HepG2 (cell line): ENCODE measurements around the gene DSTYK. TPM values are rescaled to one million over a fixed set of nuclear protein-coding genes. Genes with fewer than 3 reads are reported as not detected.

Experiments
- BORCS8-MEF2B ChIP-seq: sonication (generic); formaldehyde crosslinking; IDR thresholded peaks from 2 replicates; pipeline ENCODE4 v1.8.0; 2022; ENCODE audit warnings: mild to moderate bottlenecking, missing genetic modification reagents
- E2F5 ChIP-seq: sonication (generic); formaldehyde crosslinking; conservative IDR thresholded peaks from 2 replicates; pipeline ENCODE4 v1.4.0; 2020; ENCODE audit warnings: missing genetic modification reagents
- FOXJ3 ChIP-seq: sonication (generic); formaldehyde crosslinking; IDR thresholded peaks from 2 replicates; pipeline ENCODE4 v1.4.0; 2020; ENCODE audit warnings: missing genetic modification reagents, mild to moderate bottlenecking, borderline replicate concordance
- FOXK1 ChIP-seq: sonication (generic); formaldehyde crosslinking; IDR thresholded peaks from 2 replicates; pipeline ENCODE4 v1.4.0; 2020; ENCODE audit warnings: low read depth, missing genetic modification reagents, borderline replicate concordance
- HNRNPK ChIP-seq: fragments of 200-400 bp; formaldehyde crosslinking; IDR thresholded peaks from 2 replicates; pipeline ENCODE4 v1.6.1; 2018; ENCODE audit warnings: low read length, low read depth, moderate library complexity, mild to moderate bottlenecking; ENCODE audit not compliant: poor library complexity, severe bottlenecking
- HOXD1 ChIP-seq: sonication (generic); formaldehyde crosslinking; IDR thresholded peaks from 2 replicates; pipeline ENCODE4 v1.5.0; 2020; ENCODE audit warnings: missing genetic modification reagents
- NAIF1 ChIP-seq: sonication (generic); formaldehyde crosslinking; IDR thresholded peaks from 2 replicates; pipeline ENCODE4 v1.5.0; 2020; ENCODE audit warnings: mild to moderate bottlenecking, missing genetic modification reagents, borderline replicate concordance
- NCOA2 ChIP-seq: sonication (generic); formaldehyde crosslinking; IDR thresholded peaks from 2 replicates; pipeline ENCODE4 v1.8.0; 2022; ENCODE audit warnings: inconsistent platforms
- NFYB ChIP-seq: sonication (generic); formaldehyde crosslinking; IDR thresholded peaks from 2 replicates; pipeline ENCODE4 v1.4.0; 2020; ENCODE audit warnings: missing genetic modification reagents
- PAX8 ChIP-seq: sonication (generic); formaldehyde crosslinking; IDR thresholded peaks from 2 replicates; pipeline ENCODE4 v1.8.0; 2022; ENCODE audit warnings: mild to moderate bottlenecking, missing genetic modification reagents, borderline replicate concordance
- SMAD1 ChIP-seq: sonication (generic); formaldehyde crosslinking; IDR thresholded peaks from 2 replicates; pipeline ENCODE4 v1.4.0; 2020; ENCODE audit warnings: missing genetic modification reagents, low read depth, mild to moderate bottlenecking, borderline replicate concordance
- SP4 ChIP-seq: sonication (generic); formaldehyde crosslinking; IDR thresholded peaks from 2 replicates; pipeline ENCODE4 v1.8.1; 2023; ENCODE audit warnings: mild to moderate bottlenecking, missing genetic modification reagents
- SUZ12 ChIP-seq: fragments of 150-350 bp; IDR thresholded peaks from 2 replicates; pipeline ENCODE4 v1.6.1; 2014; ENCODE audit warnings: low read depth, low read length
- TEAD2 ChIP-seq: sonication (generic); formaldehyde crosslinking; IDR thresholded peaks from 2 replicates; pipeline ENCODE4 v1.9.0; 2021; ENCODE audit warnings: missing genetic modification reagents
- ZBTB46 ChIP-seq: sonication (generic); formaldehyde crosslinking; IDR thresholded peaks from 2 replicates; pipeline ENCODE4 v1.4.0; 2020; ENCODE audit warnings: mild to moderate bottlenecking, missing genetic modification reagents, borderline replicate concordance
- ZNF33B ChIP-seq: sonication (generic); formaldehyde crosslinking; IDR thresholded peaks from 2 replicates; pipeline ENCODE4 v1.5.1; 2020; ENCODE audit warnings: mild to moderate bottlenecking, missing genetic modification reagents
- ZNF546 ChIP-seq: sonication (generic); formaldehyde crosslinking; conservative IDR thresholded peaks from 2 replicates; pipeline ENCODE4 v1.8.1; 2023; ENCODE audit warnings: mild to moderate bottlenecking, missing genetic modification reagents
- ZNF547 ChIP-seq: sonication (generic); formaldehyde crosslinking; IDR thresholded peaks from 2 replicates; pipeline ENCODE4 v1.5.1; 2020; ENCODE audit warnings: mild to moderate bottlenecking, missing genetic modification reagents
- ZSCAN12 ChIP-seq: sonication (generic); formaldehyde crosslinking; IDR thresholded peaks from 2 replicates; pipeline ENCODE4 v1.9.0; 2021; ENCODE audit warnings: mild to moderate bottlenecking, missing genetic modification reagents
- polyA plus RNA-seq, 8 experiments: library from polyadenylated mRNA; depleted of rRNA in 3 of 8; stranded (reverse) in 7 of 8; unstranded in 1 of 8; fragments of >200 nt; fragmentation: Illumina TruSeq in 4 of 8; extraction: Trizol in 4 of 8; gene quantifications; 2 replicates each; pipeline versions ENCODE4 v1.2.1 to v1.2.3, GENCODE V29; 2011 to 2016; ENCODE audit warnings: low read depth in 4 of 8, missing spikeins in 1 of 8, mixed read lengths in 1 of 8; ENCODE audit not compliant: insufficient read depth in 1 of 8
- total RNA-seq, 5 experiments: library from RNA; depleted of rRNA; stranded (reverse); fragments of >200 nt; fragmentation: Illumina TruSeq; extraction: Trizol; gene quantifications; 2 replicates each; pipeline ENCODE4 v1.2.3, GENCODE V29; 2016; ENCODE audit warnings: low read depth in 1 of 5
- TF ChIP-seq, protein P1 (sequence below): sonication (generic); formaldehyde crosslinking; IDR thresholded peaks from 2 replicates; pipeline ENCODE4 v1.5.1; 2020; ENCODE audit warnings: mild to moderate bottlenecking, moderate library complexity, missing genetic modification reagents
- TF ChIP-seq, protein P2 (sequence below): IDR thresholded peaks from 2 replicates; pipeline ENCODE4 v1.6.1; 2018; ENCODE audit warnings: missing genetic modification reagents
- TF ChIP-seq, protein P3 (sequence below): sonication (generic); formaldehyde crosslinking; IDR thresholded peaks from 2 replicates; pipeline ENCODE4 v1.5.0; 2020; ENCODE audit warnings: missing genetic modification reagents, mild to moderate bottlenecking, borderline replicate concordance

The DSTYK gene
- total and polyA plus RNA-seq, 2 of the 13 experiments (the other 11 are each of a cell fraction or from before 2014, with no cell fraction given), result 2.6 to 4.8 TPM

DNA sequence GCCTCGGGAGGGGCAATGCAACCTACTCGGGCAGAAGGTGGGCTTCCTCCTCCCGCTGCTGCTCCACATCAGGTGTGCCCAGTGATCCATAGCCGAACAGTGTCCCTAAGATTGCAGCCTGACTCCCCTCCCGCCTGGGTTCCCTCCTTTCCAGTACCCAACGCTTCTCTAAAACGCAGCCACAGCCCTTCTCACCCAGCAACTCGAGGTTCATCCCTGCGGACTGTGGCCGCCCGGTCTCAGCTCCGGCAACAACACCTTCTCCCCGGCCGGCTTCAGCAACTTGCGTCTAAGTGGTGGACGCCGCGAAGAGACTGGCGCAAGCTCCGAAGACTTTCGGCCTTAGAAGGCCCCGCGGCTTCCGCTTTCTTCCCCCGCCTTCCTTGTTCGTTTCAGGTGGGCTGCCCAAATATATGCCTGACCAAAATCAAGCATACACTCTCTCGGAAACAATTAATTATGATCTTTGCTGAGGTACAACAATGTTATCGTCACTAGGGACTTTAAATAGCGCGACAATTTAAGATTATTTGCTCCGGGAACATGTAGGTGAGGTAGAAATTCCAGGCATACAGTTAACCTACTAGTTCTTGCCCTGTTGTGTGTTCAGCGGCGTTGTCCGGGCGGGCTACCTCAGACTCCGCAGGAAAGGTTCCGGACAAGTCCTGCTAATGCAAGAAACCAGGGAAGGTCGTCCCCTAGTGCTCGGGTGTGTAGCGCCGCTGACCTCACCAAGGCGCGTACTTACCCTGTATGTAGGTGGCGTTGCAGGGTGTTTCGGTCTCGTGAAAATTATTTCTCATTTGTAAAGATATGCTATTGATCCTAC, 89.6 kb downstream of the DSTYK start, which contains the start of gene RBBP5 (continued):
- TF ChIP-seq FOXJ3, result 0 out of 2 replicates have a peak, but pooled peaks have one; percentile 75
- no peak for TF ChIP-seq HNRNPK
- TF ChIP-seq SP4 (CRISPR knock-in tag), result peak; percentile 71
- TF ChIP-seq ZNF33B (CRISPR knock-in tag), result no peak
- 0 out of 2 replicates have a peak, but pooled peaks have one; percentile 35 for TF ChIP-seq NFYB (CRISPR knock-in tag)
- TF ChIP-seq ZSCAN12, result no peak
- TF ChIP-seq, protein P1, sequence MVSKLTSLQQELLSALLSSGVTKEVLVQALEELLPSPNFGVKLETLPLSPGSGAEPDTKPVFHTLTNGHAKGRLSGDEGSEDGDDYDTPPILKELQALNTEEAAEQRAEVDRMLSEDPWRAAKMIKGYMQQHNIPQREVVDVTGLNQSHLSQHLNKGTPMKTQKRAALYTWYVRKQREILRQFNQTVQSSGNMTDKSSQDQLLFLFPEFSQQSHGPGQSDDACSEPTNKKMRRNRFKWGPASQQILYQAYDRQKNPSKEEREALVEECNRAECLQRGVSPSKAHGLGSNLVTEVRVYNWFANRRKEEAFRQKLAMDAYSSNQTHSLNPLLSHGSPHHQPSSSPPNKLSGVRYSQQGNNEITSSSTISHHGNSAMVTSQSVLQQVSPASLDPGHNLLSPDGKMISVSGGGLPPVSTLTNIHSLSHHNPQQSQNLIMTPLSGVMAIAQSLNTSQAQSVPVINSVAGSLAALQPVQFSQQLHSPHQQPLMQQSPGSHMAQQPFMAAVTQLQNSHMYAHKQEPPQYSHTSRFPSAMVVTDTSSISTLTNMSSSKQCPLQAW (CRISPR knock-in tag), result peak; percentile 87
- TF ChIP-seq HOXD1 (CRISPR knock-in tag), result no peak
- no peak for TF ChIP-seq PAX8 (CRISPR knock-in tag)
- TF ChIP-seq NCOA2 (CRISPR knock-in tag), result peak; percentile 59; the same call in 1 of the 2 replicates
- TF ChIP-seq SUZ12, result no peak
- no peak; the same call in 1 of the 2 replicates for TF ChIP-seq ZNF547 (CRISPR knock-in tag)
- TF ChIP-seq E2F5, result peak; percentile 26; the same call in 1 of the 2 replicates
- TF ChIP-seq NAIF1 (CRISPR knock-in tag), result peak; percentile 87
- TF ChIP-seq ZNF546 (CRISPR knock-in tag), result 0 out of 2 replicates have a peak, but pooled peaks have one; percentile 29
- TF ChIP-seq FOXK1 (CRISPR knock-in tag), result peak; percentile 99
- TF ChIP-seq TEAD2 (CRISPR knock-in tag), result no peak
- TF ChIP-seq BORCS8-MEF2B (CRISPR knock-in tag), result peak; percentile 89
- TF ChIP-seq SMAD1, result no peak
- TF ChIP-seq, protein P2, sequence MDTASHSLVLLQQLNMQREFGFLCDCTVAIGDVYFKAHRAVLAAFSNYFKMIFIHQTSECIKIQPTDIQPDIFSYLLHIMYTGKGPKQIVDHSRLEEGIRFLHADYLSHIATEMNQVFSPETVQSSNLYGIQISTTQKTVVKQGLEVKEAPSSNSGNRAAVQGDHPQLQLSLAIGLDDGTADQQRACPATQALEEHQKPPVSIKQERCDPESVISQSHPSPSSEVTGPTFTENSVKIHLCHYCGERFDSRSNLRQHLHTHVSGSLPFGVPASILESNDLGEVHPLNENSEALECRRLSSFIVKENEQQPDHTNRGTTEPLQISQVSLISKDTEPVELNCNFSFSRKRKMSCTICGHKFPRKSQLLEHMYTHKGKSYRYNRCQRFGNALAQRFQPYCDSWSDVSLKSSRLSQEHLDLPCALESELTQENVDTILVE (CRISPR knock-in tag), result peak; percentile 87
- TF ChIP-seq, protein P3, sequence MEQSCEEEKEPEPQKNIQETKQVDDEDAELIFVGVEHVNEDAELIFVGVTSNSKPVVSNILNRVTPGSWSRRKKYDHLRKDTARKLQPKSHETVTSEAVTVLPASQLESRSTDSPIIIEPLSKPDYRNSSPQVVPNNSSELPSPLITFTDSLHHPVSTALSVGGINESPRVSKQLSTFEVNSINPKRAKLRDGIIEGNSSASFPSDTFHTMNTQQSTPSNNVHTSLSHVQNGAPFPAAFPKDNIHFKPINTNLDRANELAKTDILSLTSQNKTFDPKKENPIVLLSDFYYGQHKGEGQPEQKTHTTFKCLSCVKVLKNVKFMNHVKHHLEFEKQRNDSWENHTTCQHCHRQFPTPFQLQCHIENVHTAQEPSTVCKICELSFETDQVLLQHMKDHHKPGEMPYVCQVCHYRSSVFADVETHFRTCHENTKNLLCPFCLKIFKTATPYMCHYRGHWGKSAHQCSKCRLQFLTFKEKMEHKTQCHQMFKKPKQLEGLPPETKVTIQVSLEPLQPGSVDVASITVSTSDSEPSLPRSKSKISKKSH (CRISPR knock-in tag), result peak; percentile 87; the same call in 1 of the 2 replicates
- TF ChIP-seq ZBTB46, result no peak
